ENCODE results near the gene TAS1R3. TPM values are rescaled to one million over a fixed set of nuclear protein-coding genes. Genes with fewer than 3 reads are reported as not detected.

Gene TAS1R3
- total RNA-seq, 2 experiments from 2014 or later, result 0.13 to 0.14 TPM

DNA sequence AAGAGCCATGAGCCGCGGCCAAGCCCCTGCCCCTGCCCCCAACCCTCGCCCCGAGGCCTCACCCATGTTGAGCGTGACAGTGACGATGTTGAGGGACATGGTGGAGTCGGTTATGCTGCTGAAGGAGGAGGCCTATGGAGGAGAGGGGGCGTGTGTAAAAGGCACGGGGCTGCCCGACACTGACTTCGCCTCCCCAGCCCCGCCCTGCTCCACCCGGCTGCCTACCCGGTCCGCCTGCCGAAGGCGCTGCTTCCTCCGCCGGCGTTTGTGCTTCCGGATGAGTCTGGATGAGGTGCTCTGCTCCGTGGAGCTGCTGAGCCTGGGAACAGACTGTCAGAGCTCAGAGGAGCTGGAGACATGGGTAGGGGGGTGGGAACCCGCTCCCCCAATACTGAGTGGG lies 9.1 kb downstream of the TAS1R3 start:
- H3K4me3 Mint-ChIP-seq, result no peak overlapping the region
- no peaks in the 10 kb centered on the region for H3K9me3 Mint-ChIP-seq
- H3K27me3 Mint-ChIP-seq, result no peaks in the 10 kb centered on the region
- H3K27ac Mint-ChIP-seq, result no peak overlapping the region
- ChIA-PET POLR2A (no interaction called here), CTCF (no interaction called here)
- intact Hi-C loops (cut with micrococcal nuclease), result no loop called here
- DNase-seq (no peak), ATAC-seq (no peak)
- peaks cover 16% of the 10 kb centered on the region for H3K36me3 Mint-ChIP-seq (ENCODE audit: low read depth)
- peaks cover 6% of the 10 kb centered on the region for H3K4me1 Mint-ChIP-seq (ENCODE audit: low read depth)
- TF ChIP-seq CTCF (IDR thresholded peaks at IDR 0.05), result no peak

GRCh38 chr1:1340791-1341548 lies 9.9 kb downstream of the TAS1R3 start:
- POLR2A ChIA-PET, result interaction anchor here (0.8 kb wide), 1 partner anchor 29 kb away, joined by 3 read pairs; no protein-coding TSS in a partner anchor
- TF ChIP-seq CTCF (IDR thresholded peaks at IDR 0.05), result no peak
- ATAC-seq (no peak), DNase-seq (no peak)
- Mint-ChIP-seq H3K4me1 (ENCODE audit: low read depth) (peaks cover 7% of the 10 kb centered on the region), H3K4me3 (no peak overlapping the region), H3K27ac (no peak overlapping the region), H3K36me3 (ENCODE audit: low read depth) (peaks cover 16% of the 10 kb centered on the region), H3K9me3 (no peaks in the 10 kb centered on the region), H3K27me3 (no peaks in the 10 kb centered on the region)
- CTCF ChIA-PET, result interaction anchor here (1.2 kb wide), 1 partner anchor 31 kb away, joined by 3 read pairs; no protein-coding TSS in a partner anchor
- intact Hi-C loops (cut with micrococcal nuclease), result no loop called here

- no peak overlapping the region for H3K27ac Mint-ChIP-seq
- H3K36me3 Mint-ChIP-seq (ENCODE audit: low read depth), result peaks cover 16% of the 10 kb centered on the region
- no peak for ATAC-seq
- no peak for TF ChIP-seq CTCF (IDR thresholded peaks at IDR 0.05)
- CTCF ChIA-PET, result interaction anchor here (1.2 kb wide), 1 partner anchor 31 kb away, joined by 3 read pairs; no protein-coding TSS in a partner anchor
- DNase-seq, result no peak
- POLR2A ChIA-PET, result interaction anchor here (0.8 kb wide), 1 partner anchor 29 kb away, joined by 3 read pairs; no protein-coding TSS in a partner anchor
- no peaks in the 10 kb centered on the region for H3K27me3 Mint-ChIP-seq
- intact Hi-C loops (cut with micrococcal nuclease), result no loop called here
- peaks cover 10% of the 10 kb centered on the region for H3K4me1 Mint-ChIP-seq (ENCODE audit: low read depth)
- no peaks in the 10 kb centered on the region for H3K9me3 Mint-ChIP-seq
- H3K4me3 Mint-ChIP-seq, result no peak overlapping the region
Observed at GRCh38 chr1:1341549-1342021, 10.5 kb downstream of the TAS1R3 start.

DNA sequence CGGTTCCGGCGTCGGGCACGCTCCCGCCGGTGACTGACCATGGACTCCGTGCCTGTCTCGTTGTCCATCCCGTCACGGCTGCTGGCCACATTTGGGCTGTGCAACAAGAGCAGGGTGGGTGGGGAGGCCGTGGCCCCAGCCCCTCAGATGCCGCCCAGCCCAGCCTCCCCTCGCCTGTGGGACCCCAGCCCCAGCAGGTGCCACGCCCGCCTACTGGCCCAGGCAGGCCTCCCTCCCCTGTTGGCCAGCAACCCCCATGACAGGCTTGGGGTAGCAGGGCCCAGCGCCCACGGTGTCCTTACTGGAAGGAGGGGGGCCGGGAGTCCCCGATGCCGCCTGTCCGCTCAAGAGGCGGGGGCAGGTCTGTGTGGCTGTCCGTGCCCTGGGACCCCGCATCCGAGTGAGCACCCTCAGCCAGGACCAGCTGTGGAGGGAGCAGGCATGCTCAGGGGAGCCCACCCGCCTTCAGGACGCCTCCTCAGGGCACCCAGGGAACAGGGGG lies 11.0 kb downstream of the TAS1R3 start:
- Mint-ChIP-seq H3K4me1 (ENCODE audit: low read depth) (peaks cover 16% of the 10 kb centered on the region), H3K36me3 (ENCODE audit: low read depth) (peaks cover 16% of the 10 kb centered on the region), H3K9me3 (no peaks in the 10 kb centered on the region), H3K27ac (no peak overlapping the region), H3K4me3 (no peak overlapping the region), H3K27me3 (no peaks in the 10 kb centered on the region)
- no peak for TF ChIP-seq CTCF (IDR thresholded peaks at IDR 0.05)
- ChIA-PET POLR2A (no interaction called here), CTCF (interaction anchor here (1.2 kb wide), 1 partner anchor 30 kb away, joined by 3 read pairs; no protein-coding TSS in a partner anchor)
- no peak for DNase-seq
- no peak for ATAC-seq
- intact Hi-C loops (cut with micrococcal nuclease), result no loop called here

DNA sequence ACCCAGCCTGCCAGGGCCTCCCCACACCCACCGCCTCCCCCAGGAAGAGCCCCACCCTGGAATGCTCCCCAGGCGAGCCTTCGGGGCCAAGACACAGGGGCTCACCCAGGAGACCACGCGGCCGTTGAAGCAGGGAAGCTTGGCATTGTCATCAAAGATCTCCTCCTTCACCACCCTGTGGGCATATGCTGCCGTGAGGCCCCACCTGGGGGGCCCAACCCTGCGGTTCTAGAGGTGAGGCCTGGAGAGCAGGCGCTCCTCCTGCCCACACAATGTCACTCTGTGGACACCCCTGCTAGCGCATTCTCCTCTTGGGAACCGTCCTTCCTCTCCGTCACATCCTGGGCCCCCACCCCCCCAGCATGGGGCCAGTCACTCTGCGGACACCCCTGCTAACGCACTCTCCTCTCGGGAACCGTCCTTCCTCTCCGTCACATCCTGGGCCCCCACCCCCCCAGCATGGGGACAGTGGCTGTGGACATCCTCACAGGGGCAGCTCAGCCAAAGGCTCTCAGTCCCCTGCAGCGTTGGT lies 11.6 kb downstream of the TAS1R3 start:
- DNase-seq (no peak), ATAC-seq (no peak)
- TF ChIP-seq CTCF (IDR thresholded peaks at IDR 0.05), result no peak
- Mint-ChIP-seq H3K4me1 (ENCODE audit: low read depth) (peaks cover 21% of the 10 kb centered on the region), H3K9me3 (no peaks in the 10 kb centered on the region), H3K27me3 (no peaks in the 10 kb centered on the region), H3K36me3 (ENCODE audit: low read depth) (peaks cover 14% of the 10 kb centered on the region), H3K4me3 (no peak overlapping the region), H3K27ac (no peak overlapping the region)
- POLR2A ChIA-PET, result no interaction called here
- CTCF ChIA-PET, result interaction anchor here (1.2 to 3.6 kb wide), 2 partner anchors 29 kb away, joined by 3 to 10 read pairs; no protein-coding TSS in a partner anchor
- intact Hi-C loops (cut with micrococcal nuclease), result no loop called here
